GM10266 (cell line): ENCODE results near the gene PDE4B.

Experiments
- DNase-seq: peaks from one replicate; pipeline ENCODE4 v3.0.0; 2012; ENCODE audit errors: extremely low spot score
- TF ChIP-seq, protein P1 (sequence below): IDR thresholded peaks from 2 replicates; pipeline ENCODE4 v1.5.1; 2012; ENCODE audit warnings: mild to moderate bottlenecking, low read depth; ENCODE audit not compliant: control insufficient read depth, insufficient read depth; ENCODE audit errors: missing control alignments

PDE4B gene

DNA sequence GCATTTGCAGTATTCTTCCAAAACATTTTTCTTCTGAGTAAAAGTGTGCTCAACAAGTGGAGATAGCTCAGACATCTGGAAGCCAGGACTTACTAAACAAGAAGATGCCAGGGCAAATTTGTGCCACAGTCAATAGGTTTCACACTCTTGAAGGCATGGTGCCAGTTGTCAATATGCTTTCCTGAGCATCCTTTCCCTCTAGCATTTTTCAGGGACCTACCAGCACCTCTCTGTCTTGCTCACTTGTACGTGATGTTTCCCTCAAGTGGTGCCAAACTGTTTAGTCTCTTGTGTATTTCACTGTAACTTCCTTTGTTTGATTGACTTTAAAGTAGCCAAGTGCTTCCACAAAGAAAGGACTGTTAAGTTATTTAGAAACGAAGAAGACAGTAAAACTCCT lies 547.2 kb downstream of the PDE4B start:
- no peak for DNase-seq
- TF ChIP-seq, protein P1, sequence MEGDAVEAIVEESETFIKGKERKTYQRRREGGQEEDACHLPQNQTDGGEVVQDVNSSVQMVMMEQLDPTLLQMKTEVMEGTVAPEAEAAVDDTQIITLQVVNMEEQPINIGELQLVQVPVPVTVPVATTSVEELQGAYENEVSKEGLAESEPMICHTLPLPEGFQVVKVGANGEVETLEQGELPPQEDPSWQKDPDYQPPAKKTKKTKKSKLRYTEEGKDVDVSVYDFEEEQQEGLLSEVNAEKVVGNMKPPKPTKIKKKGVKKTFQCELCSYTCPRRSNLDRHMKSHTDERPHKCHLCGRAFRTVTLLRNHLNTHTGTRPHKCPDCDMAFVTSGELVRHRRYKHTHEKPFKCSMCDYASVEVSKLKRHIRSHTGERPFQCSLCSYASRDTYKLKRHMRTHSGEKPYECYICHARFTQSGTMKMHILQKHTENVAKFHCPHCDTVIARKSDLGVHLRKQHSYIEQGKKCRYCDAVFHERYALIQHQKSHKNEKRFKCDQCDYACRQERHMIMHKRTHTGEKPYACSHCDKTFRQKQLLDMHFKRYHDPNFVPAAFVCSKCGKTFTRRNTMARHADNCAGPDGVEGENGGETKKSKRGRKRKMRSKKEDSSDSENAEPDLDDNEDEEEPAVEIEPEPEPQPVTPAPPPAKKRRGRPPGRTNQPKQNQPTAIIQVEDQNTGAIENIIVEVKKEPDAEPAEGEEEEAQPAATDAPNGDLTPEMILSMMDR: no peak

DNA sequence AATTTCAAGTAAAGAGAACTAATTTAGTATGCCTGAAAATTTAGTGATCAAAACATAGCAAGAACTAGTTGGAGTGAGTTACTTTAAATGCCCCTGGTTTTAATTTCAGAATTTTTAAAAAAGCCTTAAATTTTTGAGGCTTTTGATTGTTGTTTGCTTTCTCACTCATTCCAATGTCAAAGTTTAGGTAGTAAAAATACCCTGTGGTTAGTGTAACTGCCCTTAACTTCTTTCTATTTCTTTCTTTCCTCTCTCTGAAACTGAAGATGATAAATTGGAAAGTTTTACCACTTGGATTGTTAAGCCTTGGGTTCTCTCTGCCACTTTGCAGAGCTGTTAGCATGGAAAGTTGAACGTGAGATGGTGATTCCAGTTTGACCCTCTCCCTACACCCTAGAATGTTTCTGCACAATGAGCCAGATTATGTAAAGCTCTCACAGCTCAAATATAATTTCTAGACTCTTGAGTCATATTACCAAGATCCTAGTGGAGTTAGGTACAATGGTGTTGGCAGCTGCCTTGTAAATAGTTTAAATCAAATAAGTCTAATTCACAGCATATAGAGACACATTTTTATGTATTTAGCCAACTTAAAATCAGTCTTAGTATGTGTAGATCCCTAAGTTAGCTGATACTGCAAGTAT lies 548.9 kb downstream of the PDE4B start:
- DNase-seq: no peak
- TF ChIP-seq, protein P1: no peak

DNA sequence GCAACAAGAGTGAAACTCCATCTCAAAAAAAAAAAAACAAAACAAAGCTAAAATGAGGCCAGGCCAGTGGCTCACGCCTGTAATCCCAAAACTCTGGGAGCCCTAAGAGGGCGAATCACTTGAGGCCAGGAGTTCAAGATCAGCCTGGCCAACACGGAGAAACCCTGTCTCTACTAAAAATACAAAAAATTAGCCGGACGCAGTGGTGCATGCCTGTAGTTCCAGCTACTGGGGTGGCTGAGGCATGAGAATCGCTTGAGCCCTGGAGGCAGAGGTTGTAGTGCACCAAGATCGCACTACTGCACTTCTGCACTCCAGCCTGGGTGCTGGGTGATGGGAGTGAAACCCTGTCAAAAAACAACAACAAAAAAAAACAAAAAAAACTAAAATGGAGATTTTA lies 550.0 kb downstream of the PDE4B start:
- DNase-seq: no peak
- TF ChIP-seq, protein P1: no peak

DNA sequence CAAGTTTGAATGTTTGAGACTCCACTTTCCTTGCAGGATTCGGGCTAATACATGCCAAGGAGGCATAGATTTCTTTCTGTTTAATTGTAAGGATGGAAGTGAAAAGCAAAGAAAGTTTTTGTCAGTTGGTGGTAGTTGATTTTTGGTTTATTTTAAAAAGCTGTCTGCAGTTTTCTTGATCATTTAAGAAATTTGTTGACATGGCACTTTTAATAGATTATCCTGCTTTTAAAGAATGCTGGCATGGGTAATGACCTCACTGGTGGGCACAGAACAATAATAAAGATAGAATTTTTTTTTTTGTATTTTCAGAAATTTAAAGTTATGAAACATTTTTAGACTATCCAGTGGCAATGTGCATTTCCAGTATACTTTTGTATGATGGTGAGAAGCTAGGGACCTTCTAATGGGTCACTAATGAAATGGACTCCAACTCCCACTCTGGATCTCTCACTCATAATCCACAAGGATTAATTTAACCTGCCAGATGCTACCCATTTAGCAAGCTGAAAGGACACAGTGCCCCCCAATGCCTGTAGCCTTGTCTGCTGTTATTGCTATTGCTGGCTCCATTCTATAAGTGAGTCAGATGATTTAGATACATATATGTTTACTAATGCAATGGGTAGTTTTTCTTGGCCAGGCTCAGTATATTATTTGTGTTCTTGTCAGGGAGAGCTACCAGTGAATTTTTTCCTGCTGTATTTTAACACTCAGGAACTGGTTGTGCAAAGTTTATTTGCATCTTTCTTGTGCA lies 551.1 kb downstream of the PDE4B start:
- TF ChIP-seq, protein P1: peak; percentile 35
- DNase-seq: no peak

DNA sequence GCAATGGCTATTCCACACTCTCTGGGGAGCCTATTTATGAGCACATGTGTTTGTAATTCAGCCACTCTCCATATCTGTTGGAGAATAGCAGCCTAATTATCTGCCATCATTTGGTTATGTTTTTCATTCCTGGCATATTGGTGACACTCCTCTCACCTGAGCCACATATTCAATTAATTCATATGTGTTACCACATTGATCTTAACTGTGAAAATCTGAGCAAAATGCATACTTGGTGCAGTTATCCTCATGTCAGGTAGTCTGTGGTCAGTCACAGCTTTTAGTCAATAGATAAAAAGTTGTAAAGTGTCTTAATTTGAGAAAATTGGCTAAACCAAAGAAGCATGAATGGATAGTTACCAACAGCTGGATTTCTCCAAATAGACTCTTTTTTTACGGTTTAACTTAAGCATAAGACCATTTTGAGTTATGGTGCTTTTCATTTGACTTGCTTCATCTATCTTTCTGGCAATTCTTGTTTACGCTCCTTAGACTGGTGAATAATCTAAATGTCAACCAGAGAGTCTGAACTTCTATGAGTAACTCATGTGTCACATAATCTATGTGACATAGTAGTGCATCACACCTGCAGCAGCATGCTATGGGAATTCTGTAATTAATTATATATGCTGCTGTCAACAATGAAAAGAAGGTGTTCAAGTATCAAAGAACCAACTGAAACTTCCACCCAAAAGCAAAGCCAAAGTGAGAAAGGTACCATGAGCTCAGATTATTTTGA lies 553.5 kb downstream of the PDE4B start:
- TF ChIP-seq, protein P1: no peak
- no peak for DNase-seq

DNA sequence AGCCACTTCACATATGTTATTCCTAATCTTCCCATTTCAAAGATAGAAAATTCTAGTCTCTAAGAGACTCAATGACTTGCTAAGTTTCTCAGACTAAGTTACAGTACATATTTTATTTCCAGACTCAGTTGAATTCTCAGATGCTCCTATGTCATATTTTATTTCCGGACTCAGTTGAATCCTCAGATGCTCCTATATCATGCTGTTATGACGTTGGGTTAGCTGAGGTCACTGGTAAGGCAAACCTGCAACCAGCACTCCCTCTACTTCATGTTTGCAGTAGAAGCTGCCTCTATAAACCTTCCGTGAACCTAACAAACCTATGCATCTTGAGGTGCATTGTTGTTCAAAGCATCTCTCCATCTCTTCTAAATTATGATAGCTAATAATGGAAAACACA lies 554.2 kb downstream of the PDE4B start:
- DNase-seq: no peak
- TF ChIP-seq, protein P1: no peak

DNA sequence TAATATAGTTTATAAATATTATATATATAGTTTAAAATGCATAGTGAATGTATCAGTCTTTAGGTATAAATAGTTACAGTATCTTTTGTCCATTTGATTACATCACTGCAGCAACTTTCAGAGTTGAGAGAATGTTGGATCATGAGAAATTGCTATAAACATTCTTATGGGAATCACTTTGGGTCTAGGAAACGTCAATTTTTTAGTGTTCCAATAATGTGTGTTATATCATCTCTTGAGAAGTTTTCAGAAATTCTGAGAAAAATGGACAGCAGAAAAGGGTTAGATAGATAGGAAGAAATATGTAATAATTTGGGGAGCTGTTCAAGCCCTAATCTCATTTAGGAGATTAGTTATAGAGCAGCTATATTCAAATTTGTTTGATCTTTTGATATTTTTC lies 556.1 kb downstream of the PDE4B start:
- TF ChIP-seq, protein P1: no peak
- no peak for DNase-seq
